ENCODE data around the gene NPC2.

NPC2 gene

DNA sequence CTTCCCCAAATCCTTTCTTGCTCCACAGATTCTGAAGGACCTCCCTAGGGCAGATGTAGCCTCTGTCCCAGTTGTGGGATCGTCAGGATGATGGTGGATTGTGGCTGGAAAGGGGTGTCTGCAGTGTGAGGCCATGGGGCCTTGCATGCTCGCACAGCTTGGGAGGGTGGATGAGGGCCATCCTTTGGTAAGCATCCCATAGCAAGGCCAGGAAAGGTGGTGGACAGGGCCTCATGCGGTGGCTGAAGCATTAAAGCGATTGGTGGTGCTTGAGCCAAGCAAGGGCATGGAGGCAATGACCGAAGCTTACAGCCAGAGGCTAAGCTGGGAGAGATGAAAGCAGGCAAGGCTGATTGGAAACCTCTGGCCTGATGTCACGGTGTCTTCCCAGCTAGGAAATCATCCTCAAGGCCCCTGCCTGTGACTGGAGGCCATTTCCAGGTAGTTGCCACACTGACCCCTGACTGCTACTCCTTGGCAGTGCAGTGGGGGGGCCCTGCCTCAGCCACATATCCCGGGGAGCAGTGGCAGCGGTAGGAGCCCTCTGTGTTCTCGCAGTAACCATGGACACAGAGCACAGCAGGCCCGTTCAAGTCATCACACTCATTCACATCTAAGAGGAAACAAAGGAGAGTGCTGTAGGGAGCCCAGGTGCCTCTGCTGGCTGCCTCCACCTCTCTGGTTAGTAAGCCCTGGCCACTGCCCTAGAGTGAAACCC, 7.5 kb upstream of the NPC2 start:
- Histone ChIP-seq H3K4me2 (ENCODE audit: low read length) (no peak overlapping the region), H3K79me2 (ENCODE audit: control insufficient read depth, insufficient read depth, low read length) (no peaks in the 10 kb centered on the region), H4K8ac (ENCODE audit: low read depth, low read length) (no peak overlapping the region), H3K4me3 (ENCODE audit: low read length) (no peak overlapping the region), H3K36me3 (ENCODE audit: control insufficient read depth, insufficient read depth, low read length) (no peaks in the 10 kb centered on the region), H3K4ac (ENCODE audit: low read depth, low read length) (no peak overlapping the region), H3K23ac (ENCODE audit: low read length) (no peak overlapping the region), H3K27me3 (ENCODE audit: insufficient read depth, low read length, poor library complexity) (no peaks in the 10 kb centered on the region), H3K79me1 (ENCODE audit: low read length) (no peaks in the 10 kb centered on the region), H3K27ac (ENCODE audit: low read depth, low read length) (no peak overlapping the region), H4K5ac (ENCODE audit: low read length) (no peak overlapping the region), H3K9ac (ENCODE audit: low read length) (peak overlapping the region; percentile 33), H3K56ac (ENCODE audit: low read length) (peak overlapping the region; percentile 74), H2BK15ac (replicated peaks; ENCODE audit: low read depth) (no peak overlapping the region), H3K4me1 (ENCODE audit: control insufficient read depth, low read depth, low read length) (peaks cover 2% of the 10 kb centered on the region), H2BK120ac (ENCODE audit: low read depth, low read length) (no peak overlapping the region), H2AK5ac (ENCODE audit: low read length) (peak overlapping the region; percentile 8), H3K18ac (ENCODE audit: low read length) (no peak overlapping the region), H2BK5ac (ENCODE audit: low read length) (no peak overlapping the region)
- DNase-seq = peak; percentile 90
- WGBS (ENCODE audit: extremely low coverage, insufficient coverage, low lambda C conversion rate) = no CpG with 5 or more reads among the region's 10 CpGs

DNA sequence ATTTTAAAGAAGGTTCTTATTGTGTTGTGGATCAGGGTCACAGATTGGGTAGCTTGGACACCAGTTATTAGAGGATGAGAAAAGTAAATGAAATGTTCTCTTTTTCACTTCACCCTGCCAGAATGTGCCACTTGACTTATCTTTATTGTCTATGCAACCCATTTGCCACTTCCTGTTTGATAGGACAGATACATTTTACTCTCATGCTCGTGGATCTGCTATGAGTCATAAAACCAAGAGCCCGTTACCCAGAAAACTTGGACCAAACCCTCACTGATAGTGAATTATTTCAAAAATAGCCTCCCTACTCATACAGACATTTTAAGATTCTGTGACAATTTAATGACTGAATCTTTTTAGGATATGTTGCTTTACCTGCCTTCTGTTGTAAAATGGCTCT, 2.3 kb upstream of the NPC2 start:
- Histone ChIP-seq H3K23ac (ENCODE audit: low read length) (no peak overlapping the region), H2BK120ac (ENCODE audit: low read depth, low read length) (no peak overlapping the region), H3K36me3 (ENCODE audit: control insufficient read depth, insufficient read depth, low read length) (no peaks in the 10 kb centered on the region), H3K56ac (ENCODE audit: low read length) (no peak overlapping the region), H3K79me1 (ENCODE audit: low read length) (peaks cover 19% of the 10 kb centered on the region), H2AK5ac (ENCODE audit: low read length) (no peak overlapping the region), H3K18ac (ENCODE audit: low read length) (no peak overlapping the region), H3K9ac (ENCODE audit: low read length) (no peak overlapping the region), H4K8ac (ENCODE audit: low read depth, low read length) (no peak overlapping the region), H3K4ac (ENCODE audit: low read depth, low read length) (no peak overlapping the region), H3K27me3 (ENCODE audit: insufficient read depth, low read length, poor library complexity) (no peaks in the 10 kb centered on the region), H4K5ac (ENCODE audit: low read length) (no peak overlapping the region), H3K4me3 (ENCODE audit: low read length) (no peak overlapping the region), H2BK15ac (replicated peaks; ENCODE audit: low read depth) (no peak overlapping the region), H3K27ac (ENCODE audit: low read depth, low read length) (no peak overlapping the region), H3K4me1 (ENCODE audit: control insufficient read depth, low read depth, low read length) (peaks cover 5% of the 10 kb centered on the region), H2BK5ac (ENCODE audit: low read length) (no peak overlapping the region), H3K79me2 (ENCODE audit: control insufficient read depth, insufficient read depth, low read length) (peaks cover 12% of the 10 kb centered on the region), H3K4me2 (ENCODE audit: low read length) (no peak overlapping the region)
- no CpG with 5 or more reads among the region's 2 CpGs for WGBS (ENCODE audit: extremely low coverage, insufficient coverage, low lambda C conversion rate)
- DNase-seq = no peak

DNA sequence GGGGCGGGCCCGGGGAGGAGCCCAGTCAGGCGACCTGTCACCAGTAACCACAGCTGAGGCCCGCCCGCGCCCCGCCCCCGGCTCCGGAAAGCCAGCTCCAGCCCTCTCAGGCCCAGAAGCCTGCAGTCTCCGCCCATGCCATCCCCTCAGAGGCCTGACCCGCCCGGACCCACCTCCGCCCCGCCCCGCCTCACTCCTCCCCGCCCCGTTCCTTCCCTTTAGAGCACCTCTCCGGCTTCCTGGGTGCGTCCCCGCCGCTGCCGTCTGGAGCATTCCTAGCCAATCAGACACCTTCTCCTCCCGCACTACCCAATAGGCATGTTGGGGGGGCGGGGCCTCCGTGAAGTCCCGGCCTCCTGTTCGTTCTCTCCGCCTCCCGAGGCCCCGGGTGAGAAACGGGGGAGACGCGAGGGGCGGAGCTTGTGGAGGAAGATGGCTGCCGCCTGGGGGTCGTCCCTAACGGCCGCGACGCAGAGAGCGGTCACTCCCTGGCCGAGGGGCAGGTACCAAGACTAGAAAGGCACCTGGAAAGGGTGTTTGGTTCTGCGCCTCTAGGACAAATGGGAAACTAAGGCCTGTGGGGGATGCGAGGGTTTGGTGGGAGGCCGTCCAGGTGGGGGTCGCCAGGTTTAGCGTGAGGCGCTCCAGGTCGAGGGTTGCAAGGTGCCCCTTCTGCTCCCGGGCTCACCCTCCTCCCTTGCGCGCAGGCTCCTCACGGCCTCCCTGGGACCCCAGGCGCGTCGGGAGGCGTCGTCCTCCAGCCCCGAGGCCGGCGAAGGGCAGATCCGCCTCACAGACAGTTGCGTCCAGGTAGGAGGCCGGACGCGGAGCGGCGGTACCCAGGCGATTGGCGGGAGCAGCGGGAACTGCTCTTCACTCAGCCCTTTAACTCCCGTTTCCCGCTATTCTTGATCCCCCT, 497 bp upstream of the NPC2 start, which contains the start of gene ISCA2:
TSS of gene ISCA2 (plus strand) at position 423 of the 919 bp plus-strand sequence. CDS start at position 433, 10 bp downstream.
- no peak within 1 kb of the TSS for H4K5ac ChIP-seq (ENCODE audit: low read length)
- peak; percentile 100 for DNase-seq
- peak within 1 kb of the TSS; percentile 19 for H3K4ac ChIP-seq (ENCODE audit: low read depth, low read length)
- H2BK120ac ChIP-seq (ENCODE audit: low read depth, low read length) = no peak within 1 kb of the TSS
- peak within 1 kb of the TSS; percentile 98 for H3K23ac ChIP-seq (ENCODE audit: low read length)
- H3K4me2 ChIP-seq (ENCODE audit: low read length) = peak within 1 kb of the TSS; percentile 83
- H3K79me2 ChIP-seq (ENCODE audit: control insufficient read depth, insufficient read depth, low read length) = peaks cover 21% of the 10 kb centered on the region
- H4K8ac ChIP-seq (ENCODE audit: low read depth, low read length) = no peak within 1 kb of the TSS
- no peaks in the 10 kb centered on the region for H3K36me3 ChIP-seq (ENCODE audit: control insufficient read depth, insufficient read depth, low read length)
- peak within 1 kb of the TSS; percentile 97 for H3K27ac ChIP-seq (ENCODE audit: low read depth, low read length)
- H3K4me1 ChIP-seq (ENCODE audit: control insufficient read depth, low read depth, low read length) = peaks cover 5% of the 10 kb centered on the region
- H3K79me1 ChIP-seq (ENCODE audit: low read length) = peaks cover 28% of the 10 kb centered on the region
- H2BK15ac ChIP-seq (replicated peaks; ENCODE audit: low read depth) = no peak within 1 kb of the TSS
- peak within 1 kb of the TSS; percentile 94 for H3K9ac ChIP-seq (ENCODE audit: low read length)
- peak within 1 kb of the TSS; percentile 89 for H3K4me3 ChIP-seq (ENCODE audit: low read length)
- no CpG with 5 or more reads among the region's 73 CpGs for WGBS (ENCODE audit: extremely low coverage, insufficient coverage, low lambda C conversion rate)
- peak within 1 kb of the TSS; percentile 77 for H2BK5ac ChIP-seq (ENCODE audit: low read length)
- H3K27me3 ChIP-seq (ENCODE audit: insufficient read depth, low read length, poor library complexity) = no peaks in the 10 kb centered on the region
- no peak within 1 kb of the TSS for H2AK5ac ChIP-seq (ENCODE audit: low read length)
- peak within 1 kb of the TSS; percentile 81 for H3K18ac ChIP-seq (ENCODE audit: low read length)
- H3K56ac ChIP-seq (ENCODE audit: low read length) = peak within 1 kb of the TSS; percentile 96

DNA sequence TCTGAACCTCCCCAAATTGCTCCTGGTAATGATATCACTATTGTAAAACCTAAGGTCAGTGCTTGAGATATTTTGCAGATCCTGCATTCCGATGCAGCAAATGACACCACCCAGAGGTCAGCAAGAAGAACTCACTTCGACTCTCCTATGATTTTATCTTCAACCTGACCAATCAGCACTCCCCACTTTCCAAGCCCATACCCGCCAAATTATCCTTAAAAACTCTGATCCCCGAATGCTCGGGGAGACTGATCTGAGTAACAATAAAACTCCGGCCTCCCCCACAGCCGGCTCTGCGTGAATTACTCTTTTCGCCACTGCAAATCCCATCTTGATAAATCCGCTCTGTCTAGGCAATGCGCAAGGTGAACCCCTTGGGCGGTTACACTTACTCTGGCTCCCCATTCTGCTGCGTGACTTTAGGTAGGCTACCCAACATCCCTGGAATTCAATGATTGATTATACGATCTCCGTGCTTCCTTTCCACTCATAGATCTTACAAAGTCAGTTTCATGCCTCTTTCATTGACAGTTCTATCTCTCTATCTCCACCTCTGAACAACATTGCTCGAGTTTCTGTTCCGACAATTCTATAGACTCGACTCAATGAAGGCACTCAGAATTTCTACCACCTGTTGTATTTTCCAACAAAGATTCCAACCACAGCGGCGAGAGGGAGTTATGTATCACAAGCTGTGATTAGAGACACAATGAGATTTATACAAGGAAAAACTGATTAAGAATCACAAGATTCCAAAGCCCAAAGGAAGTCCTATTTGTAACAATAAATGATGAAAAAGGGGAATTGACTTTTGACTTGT, 939 bp downstream of the NPC2 start:
- no peaks in the 10 kb centered on the region for H3K36me3 ChIP-seq (ENCODE audit: control insufficient read depth, insufficient read depth, low read length)
- WGBS (ENCODE audit: extremely low coverage, insufficient coverage, low lambda C conversion rate) = no CpG with 5 or more reads among the region's 20 CpGs
- H3K79me2 ChIP-seq (ENCODE audit: control insufficient read depth, insufficient read depth, low read length) = peaks cover 24% of the 10 kb centered on the region
- no peak overlapping the region for H3K27ac ChIP-seq (ENCODE audit: low read depth, low read length)
- H4K5ac ChIP-seq (ENCODE audit: low read length) = no peak overlapping the region
- H3K4me3 ChIP-seq (ENCODE audit: low read length) = peak overlapping the region; percentile 79
- DNase-seq = peak; percentile 86
- peak overlapping the region; percentile 92 for H3K56ac ChIP-seq (ENCODE audit: low read length)
- no peak overlapping the region for H2BK120ac ChIP-seq (ENCODE audit: low read depth, low read length)
- H2AK5ac ChIP-seq (ENCODE audit: low read length) = no peak overlapping the region
- H3K4me1 ChIP-seq (ENCODE audit: control insufficient read depth, low read depth, low read length) = peaks cover 5% of the 10 kb centered on the region
- peaks cover 35% of the 10 kb centered on the region for H3K79me1 ChIP-seq (ENCODE audit: low read length)
- H2BK15ac ChIP-seq (replicated peaks; ENCODE audit: low read depth) = no peak overlapping the region
- H2BK5ac ChIP-seq (ENCODE audit: low read length) = no peak overlapping the region
- H3K4ac ChIP-seq (ENCODE audit: low read depth, low read length) = peak overlapping the region; percentile 20
- H3K4me2 ChIP-seq (ENCODE audit: low read length) = peak overlapping the region; percentile 83
- H4K8ac ChIP-seq (ENCODE audit: low read depth, low read length) = no peak overlapping the region
- H3K27me3 ChIP-seq (ENCODE audit: insufficient read depth, low read length, poor library complexity) = no peaks in the 10 kb centered on the region
- peak overlapping the region; percentile 81 for H3K18ac ChIP-seq (ENCODE audit: low read length)
- peak overlapping the region; percentile 77 for H3K9ac ChIP-seq (ENCODE audit: low read length)
- H3K23ac ChIP-seq (ENCODE audit: low read length) = no peak overlapping the region

DNA sequence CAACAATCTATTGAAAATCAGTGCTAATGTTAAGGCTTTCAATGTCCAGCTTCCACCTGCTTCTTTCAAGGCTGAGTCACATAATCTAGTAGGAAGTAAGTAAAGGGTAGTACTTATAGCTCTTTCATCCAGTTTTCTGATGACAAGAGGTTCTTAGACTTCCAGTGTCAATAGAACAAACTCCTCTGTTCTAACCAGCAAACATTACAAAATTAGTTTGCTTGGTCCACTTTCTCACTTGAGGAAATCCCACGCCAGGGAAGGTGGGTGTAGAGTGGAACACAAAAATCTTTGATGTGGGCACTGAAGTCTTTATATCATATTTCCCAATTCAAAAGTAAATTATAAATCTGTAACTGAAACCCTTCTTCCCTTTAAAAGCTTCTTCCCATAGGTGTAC, 2.6 kb downstream of the NPC2 start:
- Histone ChIP-seq H4K8ac (ENCODE audit: low read depth, low read length) (no peak overlapping the region), H3K23ac (ENCODE audit: low read length) (no peak overlapping the region), H3K4me3 (ENCODE audit: low read length) (no peak overlapping the region), H2AK5ac (ENCODE audit: low read length) (no peak overlapping the region), H3K18ac (ENCODE audit: low read length) (no peak overlapping the region), H3K79me1 (ENCODE audit: low read length) (peaks cover 36% of the 10 kb centered on the region), H3K9ac (ENCODE audit: low read length) (no peak overlapping the region), H3K4me2 (ENCODE audit: low read length) (no peak overlapping the region), H3K36me3 (ENCODE audit: control insufficient read depth, insufficient read depth, low read length) (no peaks in the 10 kb centered on the region), H3K79me2 (ENCODE audit: control insufficient read depth, insufficient read depth, low read length) (peaks cover 24% of the 10 kb centered on the region), H2BK15ac (replicated peaks; ENCODE audit: low read depth) (no peak overlapping the region), H4K5ac (ENCODE audit: low read length) (no peak overlapping the region), H2BK5ac (ENCODE audit: low read length) (no peak overlapping the region), H2BK120ac (ENCODE audit: low read depth, low read length) (no peak overlapping the region), H3K27ac (ENCODE audit: low read depth, low read length) (no peak overlapping the region), H3K56ac (ENCODE audit: low read length) (no peak overlapping the region), H3K27me3 (ENCODE audit: insufficient read depth, low read length, poor library complexity) (no peaks in the 10 kb centered on the region), H3K4ac (ENCODE audit: low read depth, low read length) (no peak overlapping the region), H3K4me1 (ENCODE audit: control insufficient read depth, low read depth, low read length) (peaks cover 5% of the 10 kb centered on the region)
- DNase-seq = no peak
- no CpG with 5 or more reads among the region's 1 CpG for WGBS (ENCODE audit: extremely low coverage, insufficient coverage, low lambda C conversion rate)
